Prostate gland (tissue), 2 donors: ENCODE results near the gene CD276. TPM values are rescaled to one million over a fixed set of nuclear protein-coding genes. Genes with fewer than 3 reads are reported as not detected.

Source experiments
- DNase-seq: peaks from one replicate; pipeline ENCODE4 v3.0.0-alpha.2; 2019; ENCODE audit warnings: low spot score
- H3K27ac ChIP-seq, 2 donors: fragments of 200-600 bp; sonication (generic); 2 replicates each; pipeline ENCODE4 v1.5.1; 2017 to 2019
- H3K27me3 ChIP-seq: fragments of 200-600 bp; sonication (generic); replicated peaks from 2 replicates; pipeline ENCODE4 v1.5.1; 2019; ENCODE audit not compliant: insufficient read depth
- H3K36me3 ChIP-seq, 2 donors: fragments of 200-600 bp; sonication (generic); 1 replicate in 1 of 2; 2 replicates in 1 of 2; pipeline versions ENCODE4 v1.5.1 to v1.8.1; 2017 to 2019
- H3K4me1 ChIP-seq: fragments of 200-600 bp; sonication (generic); replicated peaks from 2 replicates; pipeline ENCODE4 v1.5.1; 2019
- H3K4me3 ChIP-seq, 2 donors: fragments of 200-600 bp; sonication (generic); 2 replicates each; pipeline ENCODE4 v1.5.1; 2017 to 2019
- H3K9me3 ChIP-seq: fragments of 200-600 bp; sonication (generic); 2 replicates; pipeline ENCODE4 v1.5.1; 2017
- CTCF ChIP-seq, 4 experiments: fragments of 200-600 bp in 2 of 4; fragments of 450-650 bp in 2 of 4; sonication (generic) in 2 of 4; IDR thresholded peaks; 1 replicate in 3 of 4; 2 replicates in 1 of 4; pipeline ENCODE4 v1.5.1; 2016 to 2019; ENCODE audit warnings: antibody characterized with exemption in 4 of 4, mild to moderate bottlenecking in 2 of 4, moderate library complexity in 2 of 4
- POLR2A ChIP-seq: fragments of 450-650 bp; IDR thresholded peaks from one replicate; pipeline ENCODE4 v1.6.1; 2016; ENCODE audit warnings: antibody characterized with exemption, mild to moderate bottlenecking
- POLR2AphosphoS5 ChIP-seq: sonication (generic); formaldehyde crosslinking; IDR thresholded peaks from one replicate; pipeline ENCODE4 v1.6.1; 2017; ENCODE audit warnings: antibody characterized with exemption
- WGBS: methylation state at CpG from one replicate; pipeline ENCODE4 v1.1.5; 2018; 5-methylcytosine and 5-hydroxymethylcytosine counted together
- intact Hi-C: fragments of 100-400 bp; cut with DNase I; formaldehyde crosslinking; loops from one replicate; pipeline ENCODE4 v1.14.2; 2022
- total RNA-seq, 2 donors: library from RNA; depleted of rRNA; stranded (reverse); fragments of >200 nt; gene quantifications; one replicate each; pipeline ENCODE4 v1.1.0, GENCODE V29; 2016

CD276 gene
- total RNA-seq, 2 donors from 2014 or later = 75.0 to 91.3 TPM

GRCh38 chr15:73737535-73737934, 53.4 kb downstream of the CD276 start:
- Histone ChIP-seq H3K4me1 (no peaks in the 10 kb centered on the region), H3K9me3 (no peaks in the 10 kb centered on the region), H3K36me3 (no peaks in the 10 kb centered on the region), H3K27me3 (no peaks in the 10 kb centered on the region), H3K27ac (no peak overlapping the region), H3K4me3 (no peak overlapping the region)
- no peak for TF ChIP-seq POLR2A
- TF ChIP-seq CTCF (IDR thresholded peaks at IDR 0.05) = no peak
- no peak for TF ChIP-seq POLR2AphosphoS5
- no peak for DNase-seq
- WGBS = 63% methylated on average over 7 of the region's 7 CpGs
- intact Hi-C loops = no loop called here

- no peaks in the 10 kb centered on the region for H3K27me3 ChIP-seq
Measured at GRCh38 chr15:73740152-73741048, 56.2 kb downstream of the CD276 start.

GRCh38 chr15:73741321-73741836, 57.2 kb downstream of the CD276 start:
- TF ChIP-seq CTCF (IDR thresholded peaks at IDR 0.05) = no peak
- TF ChIP-seq POLR2AphosphoS5 = no peak
- TF ChIP-seq POLR2A = no peak
- H3K27ac ChIP-seq = no peak overlapping the region
- H3K4me1 ChIP-seq = no peaks in the 10 kb centered on the region
- H3K4me3 ChIP-seq = no peak overlapping the region
- no peaks in the 10 kb centered on the region for H3K9me3 ChIP-seq
- no peaks in the 10 kb centered on the region for H3K36me3 ChIP-seq
- WGBS = 59% methylated on average over 3 of the region's 3 CpGs
- intact Hi-C loops = no loop called here
- no peak for DNase-seq
- no peaks in the 10 kb centered on the region for H3K27me3 ChIP-seq

More at GRCh38 chr15:73740152-73741048, 56.2 kb downstream of the CD276 start:
- WGBS = 90% methylated on average over 25 of the region's 25 CpGs
- Histone ChIP-seq H3K4me1 (no peaks in the 10 kb centered on the region), H3K36me3 (no peaks in the 10 kb centered on the region), H3K27ac (no peak overlapping the region), H3K4me3 (no peak overlapping the region), H3K9me3 (no peaks in the 10 kb centered on the region)
- TF ChIP-seq CTCF (IDR thresholded peaks at IDR 0.05) (no peak), POLR2A (no peak), POLR2AphosphoS5 (no peak)
- intact Hi-C loops = no loop called here
- no peak for DNase-seq

GRCh38 chr15:73744293-73744692, 60.1 kb downstream of the CD276 start:
- H3K27ac ChIP-seq = no peak overlapping the region
- no peak for DNase-seq
- no peaks in the 10 kb centered on the region for H3K27me3 ChIP-seq
- intact Hi-C loops = no loop called here
- H3K36me3 ChIP-seq = no peaks in the 10 kb centered on the region
- no peaks in the 10 kb centered on the region for H3K9me3 ChIP-seq
- TF ChIP-seq POLR2AphosphoS5 (no peak), POLR2A (no peak), CTCF (IDR thresholded peaks at IDR 0.05) (no peak)
- H3K4me1 ChIP-seq = no peaks in the 10 kb centered on the region
- WGBS = 29% methylated on average over 1 of the region's 1 CpG
- H3K4me3 ChIP-seq = no peak overlapping the region
